HuH-7 (cell line): ENCODE measurements around the gene SMG5.
"Not testable (repeated sequence)": the region's sequence is repeated elsewhere in the genome, so short reads cannot be mapped to it uniquely, and the experiment has no call there.

Experiments
- DNase-seq: peaks from one replicate; pipeline ENCODE4 v3.0.0; 2011; ENCODE audit warnings: low spot score

The SMG5 gene

GRCh38 chr1:156242738-156243137 is 39.9 kb downstream of the SMG5 start:
- DNase-seq = no peak

GRCh38 chr1:156241926-156242325 is 40.7 kb downstream of the SMG5 start, which contains the start of gene BGLAP:
TSS of gene BGLAP (plus strand) at chr1:156242184. CDS start at chr1:156242232, 48 bp downstream.
- DNase-seq = no peak

GRCh38 chr1:156241311-156241811 is 41.3 kb downstream of the SMG5 start:
- DNase-seq = no peak

GRCh38 chr1:156238248-156238647 is 44.4 kb downstream of the SMG5 start:
- no peak for DNase-seq

- no peak for DNase-seq
Measured at GRCh38 chr1:156236164-156236563, 46.5 kb downstream of the SMG5 start.

GRCh38 chr1:156233426-156234127 is 49.0 kb downstream of the SMG5 start:
- no peak for DNase-seq

GRCh38 chr1:156232201-156232894 is 50.3 kb downstream of the SMG5 start:
- no peak for DNase-seq

- DNase-seq = no peak
Measured at GRCh38 chr1:156230473-156230837, 52.2 kb downstream of the SMG5 start.

GRCh38 chr1:156229809-156230472 is 52.7 kb downstream of the SMG5 start:
- DNase-seq = no peak

- no peak for DNase-seq
Measured at GRCh38 chr1:156228501-156228900, 54.1 kb downstream of the SMG5 start.

- DNase-seq = no peak
Measured at GRCh38 chr1:156226782-156227181, 55.8 kb downstream of the SMG5 start.

- DNase-seq = no peak
Measured at GRCh38 chr1:156226116-156226538, 56.5 kb downstream of the SMG5 start.

GRCh38 chr1:156225677-156226014 is 57.0 kb downstream of the SMG5 start:
- no peak for DNase-seq

- no peak for DNase-seq
Measured at GRCh38 chr1:156221986-156222692, 60.5 kb downstream of the SMG5 start.

GRCh38 chr1:156220226-156220625 is 62.4 kb downstream of the SMG5 start:
- DNase-seq = no peak

- no peak for DNase-seq
Measured at GRCh38 chr1:156217871-156218270, 64.8 kb downstream of the SMG5 start.

GRCh38 chr1:156216361-156217086 is 66.1 kb downstream of the SMG5 start:
- not testable (repeated sequence) for DNase-seq

- DNase-seq = no peak
Measured at GRCh38 chr1:156214024-156214748, 68.4 kb downstream of the SMG5 start.

- no peak for DNase-seq
Measured at GRCh38 chr1:156213644-156213966, 69.0 kb downstream of the SMG5 start.

GRCh38 chr1:156212833-156213643 is 69.6 kb downstream of the SMG5 start, which contains the start of gene PMF1:
TSS of gene PMF1 (plus strand) at chr1:156213007. CDS start at chr1:156213016, 9 bp downstream.
- DNase-seq = peak; percentile 100
